Measurements from ENCODE around the gene NPAS2.

Gene NPAS2

DNA sequence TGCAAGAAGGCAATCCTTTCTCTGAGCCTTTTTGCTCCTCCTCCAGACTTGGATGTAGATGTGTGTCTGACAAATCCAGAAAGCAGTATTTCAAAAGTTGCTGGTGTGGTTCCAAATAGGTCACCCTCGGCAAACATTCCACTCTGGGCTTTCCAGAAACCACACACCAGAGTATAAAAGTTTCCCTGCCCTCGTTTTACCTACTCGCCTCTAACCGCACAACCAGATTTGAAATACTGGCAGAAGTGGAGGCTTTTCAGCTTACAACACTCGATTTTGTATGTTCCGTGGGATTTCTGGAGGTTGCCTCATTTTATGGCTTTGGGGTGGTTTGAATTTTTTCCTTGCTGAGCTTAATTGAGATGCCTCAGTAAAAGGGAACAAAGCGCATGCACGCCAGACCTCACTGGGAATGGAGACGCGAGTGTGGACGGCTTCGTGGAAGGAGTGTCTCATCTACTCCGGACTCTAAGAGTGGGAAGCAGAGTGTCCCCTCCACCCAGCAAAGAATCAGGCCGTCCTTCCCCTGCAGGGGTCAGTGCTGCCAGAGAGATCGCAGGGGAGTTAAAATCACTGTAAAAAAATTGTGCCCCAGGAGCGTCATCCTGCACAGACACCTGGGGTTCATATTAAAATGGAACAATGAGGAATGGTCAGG is 138.2 kb downstream of the NPAS2 start:
- Histone ChIP-seq H3K4me2 (ENCODE audit: low read length) (no peak overlapping the region), H2AK5ac (ENCODE audit: low read length) (no peak overlapping the region), H3K9me3 (ENCODE audit: insufficient read depth, low read depth, low read length) (no peaks in the 10 kb centered on the region), H3K79me1 (ENCODE audit: low read length) (no peaks in the 10 kb centered on the region), H3K36me3 (ENCODE audit: control insufficient read depth in 1 of 2, insufficient read depth in 2 of 2, low read length in 2 of 2) (no peaks in the 10 kb centered on the region), H4K91ac (ENCODE audit: low read depth, low read length) (no peak overlapping the region), H4K12ac (ENCODE audit: low read depth, low read length) (no peak overlapping the region), H3K23ac (ENCODE audit: low read length) (no peak overlapping the region), H3K27ac (ENCODE audit: low read depth, low read length) (no peak overlapping the region), H3K4ac (ENCODE audit: low read depth, low read length) (no peak overlapping the region), H3K14ac (ENCODE audit: low read length) (no peak overlapping the region), H4K8ac (ENCODE audit: low read depth, low read length) (no peak overlapping the region), H2AFZ (ENCODE audit: insufficient read depth, low read length, poor library complexity) (no peak overlapping the region), H3K27me3 (ENCODE audit: insufficient read depth, low read length) (no peaks in the 10 kb centered on the region), H3K4me3 (ENCODE audit: low read depth, low read length) (no peak overlapping the region), H3K79me2 (ENCODE audit: control insufficient read depth, insufficient read depth, low read length, poor library complexity) (no peaks in the 10 kb centered on the region), H2BK5ac (ENCODE audit: low read depth, low read length, poor library complexity) (no peak overlapping the region), H2BK12ac (ENCODE audit: low read length) (no peak overlapping the region), H3K18ac (ENCODE audit: low read length) (no peak overlapping the region), H2BK120ac (ENCODE audit: insufficient read depth, low read length, poor library complexity) (no peak overlapping the region), H3K9ac (ENCODE audit: low read length) (no peak overlapping the region), H3K4me1 (ENCODE audit: control insufficient read depth in 1 of 2, insufficient read depth in 2 of 2, low read length in 2 of 2) (no peaks in the 10 kb centered on the region)
- no peak for DNase-seq
- no CpG with 5 or more reads among the region's 16 CpGs for WGBS (ENCODE audit: extremely low coverage, insufficient coverage, insufficient read length)

DNA sequence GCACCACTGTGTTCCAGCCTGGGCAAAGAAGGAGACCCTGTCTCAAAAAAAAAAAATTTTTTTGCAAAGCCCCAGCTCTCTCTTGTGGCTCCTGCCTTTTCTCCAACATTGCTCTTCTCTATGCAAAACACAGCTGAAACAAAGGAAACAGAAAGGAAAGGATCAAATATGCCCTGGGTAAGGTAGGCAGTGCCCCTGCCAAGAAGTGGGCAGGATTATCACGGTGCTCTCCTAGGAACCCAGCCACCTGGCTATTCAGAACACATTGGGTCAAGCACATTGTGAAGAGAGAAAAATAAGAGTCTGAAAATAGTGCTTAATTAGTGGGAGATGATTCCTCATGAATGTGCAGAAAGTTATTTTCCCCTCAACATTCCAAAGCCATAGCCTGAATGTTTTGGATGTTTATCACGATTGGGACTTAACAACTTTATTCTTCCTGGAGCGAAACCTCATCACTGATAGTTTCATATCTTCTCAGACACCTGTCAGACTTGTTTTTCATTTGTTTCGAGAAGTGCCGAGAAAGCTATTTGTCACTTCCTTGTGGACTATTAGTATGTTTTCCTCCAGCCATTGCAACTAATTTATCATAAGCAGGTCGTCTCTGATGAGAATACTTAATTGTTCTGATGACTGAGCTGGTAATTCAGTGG is 139.4 kb downstream of the NPAS2 start:
- H3K14ac ChIP-seq (ENCODE audit: low read length): no peak overlapping the region
- H3K79me1 ChIP-seq (ENCODE audit: low read length): no peaks in the 10 kb centered on the region
- no peak overlapping the region for H4K8ac ChIP-seq (ENCODE audit: low read depth, low read length)
- DNase-seq: peak in 1 of 2 donors; percentile 45
- no peaks in the 10 kb centered on the region for H3K79me2 ChIP-seq (ENCODE audit: control insufficient read depth, insufficient read depth, low read length, poor library complexity)
- H3K4me2 ChIP-seq (ENCODE audit: low read length): no peak overlapping the region
- no CpG with 5 or more reads among the region's 6 CpGs for WGBS (ENCODE audit: extremely low coverage, insufficient coverage, insufficient read length)
- H4K12ac ChIP-seq (ENCODE audit: low read depth, low read length): no peak overlapping the region
- no peak overlapping the region for H2AFZ ChIP-seq (ENCODE audit: insufficient read depth, low read length, poor library complexity)
- H3K9me3 ChIP-seq (ENCODE audit: insufficient read depth, low read depth, low read length): no peaks in the 10 kb centered on the region
- no peak overlapping the region for H3K27ac ChIP-seq (ENCODE audit: low read depth, low read length)
- no peaks in the 10 kb centered on the region for H3K36me3 ChIP-seq (ENCODE audit: control insufficient read depth in 1 of 2, insufficient read depth in 2 of 2, low read length in 2 of 2)
- H2BK120ac ChIP-seq (ENCODE audit: insufficient read depth, low read length, poor library complexity): no peak overlapping the region
- H3K23ac ChIP-seq (ENCODE audit: low read length): no peak overlapping the region
- H2BK12ac ChIP-seq (ENCODE audit: low read length): no peak overlapping the region
- no peaks in the 10 kb centered on the region for H3K4me1 ChIP-seq (ENCODE audit: control insufficient read depth in 1 of 2, insufficient read depth in 2 of 2, low read length in 2 of 2)
- no peak overlapping the region for H2AK5ac ChIP-seq (ENCODE audit: low read length)
- no peak overlapping the region for H3K4me3 ChIP-seq (ENCODE audit: low read depth, low read length)
- no peak overlapping the region for H4K91ac ChIP-seq (ENCODE audit: low read depth, low read length)
- no peak overlapping the region for H3K9ac ChIP-seq (ENCODE audit: low read length)
- no peaks in the 10 kb centered on the region for H3K27me3 ChIP-seq (ENCODE audit: insufficient read depth, low read length)
- no peak overlapping the region for H3K18ac ChIP-seq (ENCODE audit: low read length)
- H2BK5ac ChIP-seq (ENCODE audit: low read depth, low read length, poor library complexity): no peak overlapping the region
- no peak overlapping the region for H3K4ac ChIP-seq (ENCODE audit: low read depth, low read length)

GRCh38 chr2:100960688-100961087 is 140.7 kb downstream of the NPAS2 start:
- H4K8ac ChIP-seq (ENCODE audit: low read depth, low read length): no peak overlapping the region
- H2AFZ ChIP-seq (ENCODE audit: insufficient read depth, low read length, poor library complexity): no peak overlapping the region
- no peak overlapping the region for H3K4me3 ChIP-seq (ENCODE audit: low read depth, low read length)
- H2BK5ac ChIP-seq (ENCODE audit: low read depth, low read length, poor library complexity): no peak overlapping the region
- H3K4me1 ChIP-seq (ENCODE audit: control insufficient read depth in 1 of 2, insufficient read depth in 2 of 2, low read length in 2 of 2): no peaks in the 10 kb centered on the region
- H2BK12ac ChIP-seq (ENCODE audit: low read length): no peak overlapping the region
- no peak overlapping the region for H3K4ac ChIP-seq (ENCODE audit: low read depth, low read length)
- no peak overlapping the region for H3K18ac ChIP-seq (ENCODE audit: low read length)
- no CpG with 5 or more reads among the region's 4 CpGs for WGBS (ENCODE audit: extremely low coverage, insufficient coverage, insufficient read length)
- H3K9me3 ChIP-seq (ENCODE audit: insufficient read depth, low read depth, low read length): no peaks in the 10 kb centered on the region
- H3K79me2 ChIP-seq (ENCODE audit: control insufficient read depth, insufficient read depth, low read length, poor library complexity): no peaks in the 10 kb centered on the region
- H4K91ac ChIP-seq (ENCODE audit: low read depth, low read length): no peak overlapping the region
- H2BK120ac ChIP-seq (ENCODE audit: insufficient read depth, low read length, poor library complexity): no peak overlapping the region
- H3K14ac ChIP-seq (ENCODE audit: low read length): no peak overlapping the region
- H3K27ac ChIP-seq (ENCODE audit: low read depth, low read length): no peak overlapping the region
- H3K4me2 ChIP-seq (ENCODE audit: low read length): no peak overlapping the region
- no peak overlapping the region for H4K12ac ChIP-seq (ENCODE audit: low read depth, low read length)
- no peak overlapping the region for H3K9ac ChIP-seq (ENCODE audit: low read length)
- no peak overlapping the region for H3K23ac ChIP-seq (ENCODE audit: low read length)
- no peaks in the 10 kb centered on the region for H3K27me3 ChIP-seq (ENCODE audit: insufficient read depth, low read length)
- no peaks in the 10 kb centered on the region for H3K79me1 ChIP-seq (ENCODE audit: low read length)
- no peak for DNase-seq
- H2AK5ac ChIP-seq (ENCODE audit: low read length): no peak overlapping the region
- H3K36me3 ChIP-seq (ENCODE audit: control insufficient read depth in 1 of 2, insufficient read depth in 2 of 2, low read length in 2 of 2): no peaks in the 10 kb centered on the region

GRCh38 chr2:100962366-100963025 is 142.6 kb downstream of the NPAS2 start:
- no peak overlapping the region for H3K4me2 ChIP-seq (ENCODE audit: low read length)
- no peaks in the 10 kb centered on the region for H3K36me3 ChIP-seq (ENCODE audit: control insufficient read depth in 1 of 2, insufficient read depth in 2 of 2, low read length in 2 of 2)
- no peak overlapping the region for H3K14ac ChIP-seq (ENCODE audit: low read length)
- H3K27me3 ChIP-seq (ENCODE audit: insufficient read depth, low read length): no peaks in the 10 kb centered on the region
- no peak overlapping the region for H2BK5ac ChIP-seq (ENCODE audit: low read depth, low read length, poor library complexity)
- DNase-seq: no peak
- H4K91ac ChIP-seq (ENCODE audit: low read depth, low read length): no peak overlapping the region
- no peak overlapping the region for H2AK5ac ChIP-seq (ENCODE audit: low read length)
- no peak overlapping the region for H3K4me3 ChIP-seq (ENCODE audit: low read depth, low read length)
- no peak overlapping the region for H2AFZ ChIP-seq (ENCODE audit: insufficient read depth, low read length, poor library complexity)
- H3K18ac ChIP-seq (ENCODE audit: low read length): no peak overlapping the region
- H2BK120ac ChIP-seq (ENCODE audit: insufficient read depth, low read length, poor library complexity): no peak overlapping the region
- H3K79me1 ChIP-seq (ENCODE audit: low read length): no peaks in the 10 kb centered on the region
- H3K79me2 ChIP-seq (ENCODE audit: control insufficient read depth, insufficient read depth, low read length, poor library complexity): no peaks in the 10 kb centered on the region
- H4K8ac ChIP-seq (ENCODE audit: low read depth, low read length): no peak overlapping the region
- no peaks in the 10 kb centered on the region for H3K4me1 ChIP-seq (ENCODE audit: control insufficient read depth in 1 of 2, insufficient read depth in 2 of 2, low read length in 2 of 2)
- no peak overlapping the region for H2BK12ac ChIP-seq (ENCODE audit: low read length)
- no peak overlapping the region for H4K12ac ChIP-seq (ENCODE audit: low read depth, low read length)
- H3K27ac ChIP-seq (ENCODE audit: low read depth, low read length): no peak overlapping the region
- no CpG with 5 or more reads among the region's 12 CpGs for WGBS (ENCODE audit: extremely low coverage, insufficient coverage, insufficient read length)
- no peak overlapping the region for H3K4ac ChIP-seq (ENCODE audit: low read depth, low read length)
- no peak overlapping the region for H3K23ac ChIP-seq (ENCODE audit: low read length)
- H3K9me3 ChIP-seq (ENCODE audit: insufficient read depth, low read depth, low read length): no peaks in the 10 kb centered on the region
- H3K9ac ChIP-seq (ENCODE audit: low read length): no peak overlapping the region
